Stomach (tissue), 4 donors: ENCODE data around the gene SF3B2.

Experiments used
- POLR2A ChIP-seq, 4 donors: fragments of 450-650 bp; IDR thresholded peaks; one replicate each; pipeline ENCODE4 v1.6.1; 2016; ENCODE audit warnings: antibody characterized with exemption in 4 of 4, control low read depth in 2 of 4, mild to moderate bottlenecking in 1 of 4, moderate library complexity in 1 of 4
- TF ChIP-seq, protein P1 (sequence below), 7 experiments: fragments of 450-650 bp in 4 of 7; fragments of 200-600 bp in 3 of 7; sonication (generic) in 3 of 7; IDR thresholded peaks; one replicate each; pipeline ENCODE4 v1.5.1; 2016 to 2019; ENCODE audit warnings: antibody characterized with exemption in 7 of 7, control low read depth in 2 of 7, mild to moderate bottlenecking in 1 of 7

DNA sequence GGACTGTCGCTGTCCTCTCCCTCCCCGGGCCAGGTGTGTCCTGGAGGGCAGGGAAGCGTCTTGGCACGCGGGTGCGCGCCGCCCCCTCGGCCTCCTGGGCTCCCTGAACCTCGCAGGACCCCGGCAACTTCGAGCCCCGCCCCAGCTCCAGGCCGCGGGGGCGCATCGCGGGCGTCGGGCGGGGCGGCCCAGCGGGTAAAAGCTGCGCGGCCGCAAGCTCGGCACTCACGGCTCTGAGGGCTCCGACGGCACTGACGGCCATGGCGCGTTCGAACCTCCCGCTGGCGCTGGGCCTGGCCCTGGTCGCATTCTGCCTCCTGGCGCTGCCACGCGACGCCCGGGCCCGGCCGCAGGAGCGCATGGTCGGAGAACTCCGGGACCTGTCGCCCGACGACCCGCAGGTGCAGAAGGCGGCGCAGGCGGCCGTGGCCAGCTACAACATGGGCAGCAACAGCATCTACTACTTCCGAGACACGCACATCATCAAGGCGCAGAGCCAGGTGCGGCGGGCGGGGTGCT lies 40.3 kb upstream of the SF3B2 start, which contains the start of gene CST6:
- TF ChIP-seq POLR2A (IDR thresholded peaks at IDR 0.05), result no peak
- TF ChIP-seq, protein P1, sequence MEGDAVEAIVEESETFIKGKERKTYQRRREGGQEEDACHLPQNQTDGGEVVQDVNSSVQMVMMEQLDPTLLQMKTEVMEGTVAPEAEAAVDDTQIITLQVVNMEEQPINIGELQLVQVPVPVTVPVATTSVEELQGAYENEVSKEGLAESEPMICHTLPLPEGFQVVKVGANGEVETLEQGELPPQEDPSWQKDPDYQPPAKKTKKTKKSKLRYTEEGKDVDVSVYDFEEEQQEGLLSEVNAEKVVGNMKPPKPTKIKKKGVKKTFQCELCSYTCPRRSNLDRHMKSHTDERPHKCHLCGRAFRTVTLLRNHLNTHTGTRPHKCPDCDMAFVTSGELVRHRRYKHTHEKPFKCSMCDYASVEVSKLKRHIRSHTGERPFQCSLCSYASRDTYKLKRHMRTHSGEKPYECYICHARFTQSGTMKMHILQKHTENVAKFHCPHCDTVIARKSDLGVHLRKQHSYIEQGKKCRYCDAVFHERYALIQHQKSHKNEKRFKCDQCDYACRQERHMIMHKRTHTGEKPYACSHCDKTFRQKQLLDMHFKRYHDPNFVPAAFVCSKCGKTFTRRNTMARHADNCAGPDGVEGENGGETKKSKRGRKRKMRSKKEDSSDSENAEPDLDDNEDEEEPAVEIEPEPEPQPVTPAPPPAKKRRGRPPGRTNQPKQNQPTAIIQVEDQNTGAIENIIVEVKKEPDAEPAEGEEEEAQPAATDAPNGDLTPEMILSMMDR (IDR thresholded peaks at IDR 0.05), result no peak
